T-cell (primary cell): ENCODE results near the gene COX6A1. TPM values are rescaled to one million over a fixed set of nuclear protein-coding genes. Genes with fewer than 3 reads are reported as not detected.

Experiments
- ATAC-seq, 4 experiments: fragments of 200-7000 bp in 3 of 4; fragments of 150-1000 bp in 1 of 4; cut with Tn5 transposase; replicated peaks in 1 of 4; 1 replicate in 3 of 4; 2 replicates in 1 of 4; pipeline ENCODE4 v1.10.0; 2021; ENCODE audit warnings: moderate library complexity in 3 of 4, mild to moderate bottlenecking in 2 of 4, moderate number of reproducible peaks in 1 of 4
- CTCF ChIA-PET, 2 donors: fragments of 300-600 bp; sonication (Branson Sonifier 250); formaldehyde crosslinking; loops; one replicate each; lab custom pipeline; 2022; ENCODE audit warnings: antibody characterized with exemption in 2 of 2; lab: Charles Lee
- POLR2A ChIA-PET, 2 donors: fragments of 300-600 bp; sonication (Branson Sonifier 250); formaldehyde crosslinking; loops; one replicate each; lab custom pipeline; 2022; ENCODE audit warnings: antibody characterized with exemption in 2 of 2; lab: Charles Lee
- DNase-seq, 35 experiments: peaks; one replicate each; pipeline versions ENCODE4 v3.0.0 to v3.0.0-alpha.2; 2013 to 2023
- H3K27ac ChIP-seq: one replicate; pipeline ENCODE4 v1.5.1; 2013; ENCODE audit warnings: low read length
- H3K27me3 ChIP-seq, 2 experiments: replicated peaks in 1 of 2; 1 replicate in 1 of 2; 2 replicates in 1 of 2; pipeline versions ENCODE4 v1.6.1 to v1.7.0; 2013; ENCODE audit warnings: low read length in 1 of 2, mixed read lengths in 1 of 2; ENCODE audit not compliant: control insufficient read depth in 2 of 2, insufficient read depth in 2 of 2; ENCODE audit errors: extremely low read depth in 1 of 2
- H3K36me3 ChIP-seq, 2 donors: 1 replicate in 1 of 2; 2 replicates in 1 of 2; pipeline versions ENCODE4 v1.6.1 to v1.7.0; 2013; ENCODE audit warnings: low read length in 1 of 2; ENCODE audit not compliant: control insufficient read depth in 2 of 2, insufficient read depth in 1 of 2; ENCODE audit errors: extremely low read depth in 1 of 2
- H3K4me1 ChIP-seq, 2 experiments: 1 replicate in 1 of 2; 2 replicates in 1 of 2; pipeline versions ENCODE4 v1.6.1 to v1.7.0; 2013; ENCODE audit warnings: low read length in 2 of 2, mixed read lengths in 1 of 2; ENCODE audit not compliant: insufficient read depth in 2 of 2, control insufficient read depth in 1 of 2; ENCODE audit errors: extremely low read depth in 1 of 2
- H3K4me3 ChIP-seq, 2 donors: 1 replicate in 1 of 2; 2 replicates in 1 of 2; pipeline versions ENCODE4 v1.5.1 to v1.7.0; 2013; ENCODE audit warnings: mild to moderate bottlenecking in 2 of 2, low read length in 1 of 2, moderate library complexity in 1 of 2; ENCODE audit not compliant: control insufficient read depth in 1 of 2; ENCODE audit errors: extremely low read depth in 1 of 2
- H3K9me3 ChIP-seq: 2 replicates; pipeline ENCODE4 v1.7.0; 2013
- H3K27ac Mint-ChIP-seq, 2 donors: one replicate each; pipeline ENCODE4 v1.8.0; 2020 to 2021; ENCODE audit warnings: mild to moderate bottlenecking in 2 of 2, mixed read lengths in 2 of 2
- H3K27me3 Mint-ChIP-seq, 2 donors: one replicate each; pipeline ENCODE4 v1.8.0; 2021 to 2022; ENCODE audit warnings: mixed read lengths in 2 of 2
- H3K36me3 Mint-ChIP-seq: one replicate; pipeline ENCODE4 v1.8.0; 2021; ENCODE audit warnings: mixed read lengths
- H3K4me1 Mint-ChIP-seq, 3 donors: one replicate each; pipeline ENCODE4 v1.8.0; 2020 to 2022; ENCODE audit warnings: mixed read lengths in 3 of 3, mild to moderate bottlenecking in 1 of 3
- H3K4me3 Mint-ChIP-seq, 3 donors: one replicate each; pipeline ENCODE4 v1.8.0; 2020 to 2022; ENCODE audit warnings: mild to moderate bottlenecking in 3 of 3, mixed read lengths in 3 of 3, moderate library complexity in 3 of 3
- H3K9me3 Mint-ChIP-seq, 3 donors: one replicate each; pipeline ENCODE4 v1.8.0; 2020 to 2022; ENCODE audit warnings: mixed read lengths in 3 of 3
- WGBS: methylation state at CpG from one replicate; pipeline ENCODE4 v1.1.5; 2013; ENCODE audit warnings: missing lambda C conversion rate; ENCODE audit not compliant: insufficient coverage; 5-methylcytosine and 5-hydroxymethylcytosine counted together
- total RNA-seq, 35 experiments: library from RNA in 6 of 35; stranded (reverse) in 6 of 35; fragments of 120-200 nt in 1 of 35; gene quantifications; one replicate each; pipeline versions ENCODE4 v1.2.1 to v1.2.4 and lab custom pipeline; 2013 to 2026

COX6A1 gene
- total RNA-seq, 5 donors from 2014 or later (not counting 1 experiment from before 2014, with no cell fraction given), result 128 to 171 (median 163) TPM

DNA sequence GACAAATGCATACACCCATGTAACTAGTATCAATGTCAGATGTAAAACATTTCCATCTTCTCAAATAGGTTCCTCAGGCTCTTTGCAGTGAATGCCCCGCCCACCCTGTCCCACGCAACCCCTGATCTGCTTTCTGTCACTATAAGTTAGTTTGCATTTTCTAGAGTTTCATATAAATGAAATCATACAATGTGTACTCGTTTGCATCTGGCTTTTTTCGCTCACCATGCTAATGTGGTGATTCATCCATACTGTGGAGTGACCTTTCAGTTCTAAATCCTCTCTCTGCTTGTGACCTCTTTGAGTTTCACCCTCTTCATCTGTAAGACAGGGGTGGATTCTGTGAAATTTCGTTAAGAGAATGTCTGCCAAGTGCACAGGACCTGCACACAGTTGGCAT lies 38.4 kb upstream of the COX6A1 start:
- ATAC-seq, result no peak
- H3K9me3 ChIP-seq, result no peaks in the 10 kb centered on the region
- DNase-seq, result no peak
- H3K27me3 ChIP-seq, result peaks cover 13 to 40% of the 10 kb centered on the region in 2 experiments
- H3K27ac Mint-ChIP-seq, result no peak overlapping the region
- WGBS, result no CpG with 5 or more reads among the region's 5 CpGs
- no peak overlapping the region for H3K4me3 Mint-ChIP-seq
- peaks cover 45 to 46% of the 10 kb centered on the region in 2 donors for H3K27me3 Mint-ChIP-seq
- H3K4me1 Mint-ChIP-seq, result peaks cover 4 to 5% (median 4%) of the 10 kb centered on the region in 3 donors
- ChIA-PET CTCF (no interaction called here), POLR2A (no interaction called here)
- H3K9me3 Mint-ChIP-seq, result peaks cover 0 to 4% (median 0%) of the 10 kb centered on the region in 3 donors
- H3K36me3 ChIP-seq, result no peaks in the 10 kb centered on the region
- H3K4me3 ChIP-seq, result no peak overlapping the region
- no peaks in the 10 kb centered on the region for H3K36me3 Mint-ChIP-seq
- no peak overlapping the region for H3K27ac ChIP-seq
- H3K4me1 ChIP-seq, result peaks cover 0 to 2% of the 10 kb centered on the region in 2 experiments

DNA sequence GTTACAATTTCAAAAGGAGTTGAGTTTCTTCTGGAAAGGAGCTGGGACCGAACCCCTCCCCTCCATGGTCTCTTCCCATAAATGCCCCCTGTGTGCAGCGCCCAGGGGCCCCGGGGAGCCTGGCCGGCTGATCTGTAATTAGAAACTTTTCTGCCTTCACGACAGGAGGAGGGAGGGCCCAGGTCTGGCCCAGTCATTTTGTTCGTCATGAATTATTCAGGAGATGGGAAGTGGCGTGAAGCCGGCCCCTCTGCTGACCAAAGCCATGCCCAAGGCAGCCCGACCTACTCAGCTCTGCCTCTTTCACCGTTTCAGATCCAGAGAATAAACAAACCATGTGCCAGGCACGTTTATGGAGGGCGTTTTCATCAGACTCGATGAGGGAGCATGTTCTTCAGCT lies 35.7 kb upstream of the COX6A1 start:
- Histone ChIP-seq H3K9me3 (no peaks in the 10 kb centered on the region), H3K4me3 (no peak overlapping the region), H3K4me1 (no peaks in the 10 kb centered on the region), H3K27me3 (peaks cover 11 to 28% of the 10 kb centered on the region in 2 experiments), H3K36me3 (no peaks in the 10 kb centered on the region), H3K27ac (no peak overlapping the region)
- WGBS, result 60% methylated on average over 8 of the region's 13 CpGs
- CTCF ChIA-PET, result no interaction called here
- Mint-ChIP-seq H3K27me3 (peaks cover 25 to 33% of the 10 kb centered on the region in 2 donors), H3K36me3 (no peaks in the 10 kb centered on the region), H3K4me3 (no peak overlapping the region), H3K4me1 (peaks cover 0 to 3% (median 2%) of the 10 kb centered on the region in 3 donors), H3K27ac (no peak overlapping the region), H3K9me3 (peaks cover 0 to 4% (median 0%) of the 10 kb centered on the region in 3 donors)
- POLR2A ChIA-PET, result no interaction called here
- no peak for ATAC-seq
- DNase-seq, result no peak

DNA sequence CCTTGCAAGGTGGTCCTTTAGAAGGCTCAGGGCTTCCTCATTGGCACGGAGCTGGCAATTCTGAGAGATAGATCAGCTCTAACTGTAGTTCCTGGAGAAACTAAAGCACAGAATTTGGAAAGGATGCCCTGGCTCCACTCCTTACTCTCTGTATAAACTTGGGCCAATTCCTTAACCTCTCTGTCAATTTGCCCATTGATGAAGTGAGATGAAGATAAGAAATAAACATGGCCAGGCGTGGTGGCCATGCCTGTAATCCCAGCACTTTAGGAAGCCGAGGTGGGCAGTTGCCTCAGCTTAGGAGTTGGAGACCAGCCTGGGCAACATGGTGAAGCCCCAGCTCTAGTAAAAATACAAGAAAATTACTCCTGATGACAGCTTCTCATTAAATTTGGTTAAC lies 34.0 kb upstream of the COX6A1 start:
- no peak overlapping the region for H3K27ac Mint-ChIP-seq
- CTCF ChIA-PET, result interaction anchor here in 1 of 2 donors (0.6 kb wide), 1 partner anchor 35 kb away, joined by 4 read pairs; no protein-coding TSS in a partner anchor
- Histone ChIP-seq H3K9me3 (no peaks in the 10 kb centered on the region), H3K4me3 (no peak overlapping the region), H3K36me3 (no peaks in the 10 kb centered on the region), H3K4me1 (no peaks in the 10 kb centered on the region), H3K27ac (no peak overlapping the region), H3K27me3 (peaks cover 7 to 24% of the 10 kb centered on the region in 2 experiments)
- 90% methylated on average over 2 of the region's 3 CpGs for WGBS
- ATAC-seq, result no peak
- H3K4me3 Mint-ChIP-seq, result no peak overlapping the region
- DNase-seq, result no peak
- H3K36me3 Mint-ChIP-seq, result no peaks in the 10 kb centered on the region
- H3K9me3 Mint-ChIP-seq, result peaks cover 0 to 4% (median 0%) of the 10 kb centered on the region in 3 donors
- H3K4me1 Mint-ChIP-seq, result peaks cover 0 to 3% (median 2%) of the 10 kb centered on the region in 3 donors
- peaks cover 18 to 28% of the 10 kb centered on the region in 2 donors for H3K27me3 Mint-ChIP-seq
- POLR2A ChIA-PET, result no interaction called here

DNA sequence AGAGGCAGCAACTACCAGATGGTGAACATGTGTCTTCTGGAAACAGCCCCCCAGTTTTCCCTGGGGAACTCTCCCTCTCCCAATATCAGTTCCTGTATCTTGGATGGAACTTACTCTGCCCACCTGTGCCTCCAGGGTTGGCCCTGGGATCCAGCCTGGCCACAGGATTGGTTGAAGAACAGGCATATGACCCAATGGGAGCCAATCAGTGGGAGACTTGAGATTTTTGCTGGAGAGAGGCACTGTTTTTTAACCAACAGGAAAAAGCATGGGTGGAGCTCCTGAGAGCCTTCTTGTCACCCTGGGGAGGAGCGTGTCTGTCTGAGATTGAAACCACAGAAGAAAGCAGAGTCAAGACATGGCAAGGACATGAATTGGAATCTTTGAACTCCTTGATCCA lies 33.6 kb upstream of the COX6A1 start:
- Histone ChIP-seq H3K4me1 (no peaks in the 10 kb centered on the region), H3K4me3 (no peak overlapping the region), H3K9me3 (no peaks in the 10 kb centered on the region), H3K27ac (no peak overlapping the region), H3K36me3 (no peaks in the 10 kb centered on the region), H3K27me3 (peaks cover 7 to 25% of the 10 kb centered on the region in 2 experiments)
- CTCF ChIA-PET, result no interaction called here
- ATAC-seq (no peak), DNase-seq (no peak)
- Mint-ChIP-seq H3K9me3 (peaks cover 0 to 4% (median 0%) of the 10 kb centered on the region in 3 donors), H3K4me3 (no peak overlapping the region), H3K36me3 (no peaks in the 10 kb centered on the region), H3K4me1 (peaks cover 0 to 3% (median 2%) of the 10 kb centered on the region in 3 donors), H3K27me3 (peaks cover 18 to 28% of the 10 kb centered on the region in 2 donors), H3K27ac (no peak overlapping the region)
- POLR2A ChIA-PET, result no interaction called here
- no CpG with 5 or more reads among the region's 1 CpG for WGBS

DNA sequence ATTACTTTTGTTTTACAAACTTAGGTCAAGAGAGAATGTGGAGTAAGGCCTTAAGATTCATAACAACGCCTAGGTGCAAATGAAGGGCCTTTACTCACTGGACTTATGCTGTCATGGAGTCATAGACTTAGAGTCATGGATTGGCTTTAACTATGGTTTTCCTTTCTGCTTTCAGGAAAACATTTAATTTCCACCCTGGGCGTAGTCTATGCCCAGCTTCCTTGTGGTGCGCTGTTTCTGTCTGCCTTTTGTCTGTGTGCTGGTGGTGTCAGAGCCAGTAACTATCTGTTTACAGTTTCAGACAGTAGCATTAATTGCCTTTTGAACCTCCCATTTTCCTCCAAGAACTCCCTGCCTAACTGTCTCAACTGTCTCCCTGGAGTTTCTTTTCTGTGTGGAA lies 31.8 kb upstream of the COX6A1 start:
- H3K36me3 Mint-ChIP-seq, result no peaks in the 10 kb centered on the region
- H3K27me3 Mint-ChIP-seq, result peaks cover 13 to 16% of the 10 kb centered on the region in 2 donors
- H3K4me3 Mint-ChIP-seq, result no peak overlapping the region
- Histone ChIP-seq H3K27me3 (peaks cover 0 to 22% of the 10 kb centered on the region in 2 experiments), H3K9me3 (no peaks in the 10 kb centered on the region), H3K27ac (no peak overlapping the region), H3K4me3 (no peak overlapping the region), H3K36me3 (no peaks in the 10 kb centered on the region), H3K4me1 (no peaks in the 10 kb centered on the region)
- WGBS, result no CpG with 5 or more reads among the region's 3 CpGs
- ATAC-seq (no peak), DNase-seq (no peak)
- H3K27ac Mint-ChIP-seq, result no peak overlapping the region
- H3K9me3 Mint-ChIP-seq, result peaks cover 0 to 4% (median 0%) of the 10 kb centered on the region in 3 donors
- ChIA-PET CTCF (no interaction called here), POLR2A (no interaction called here)
- H3K4me1 Mint-ChIP-seq, result peaks cover 0 to 3% (median 2%) of the 10 kb centered on the region in 3 donors

- no peaks in the 10 kb centered on the region for H3K36me3 Mint-ChIP-seq
- Histone ChIP-seq H3K27ac (no peak overlapping the region), H3K9me3 (no peaks in the 10 kb centered on the region), H3K4me1 (no peaks in the 10 kb centered on the region), H3K36me3 (no peaks in the 10 kb centered on the region), H3K27me3 (peaks cover 0 to 22% of the 10 kb centered on the region in 2 experiments), H3K4me3 (no peak overlapping the region)
- H3K27ac Mint-ChIP-seq, result no peak overlapping the region
- DNase-seq (no peak), ATAC-seq (no peak)
- CTCF ChIA-PET, result no interaction called here
- H3K9me3 Mint-ChIP-seq, result peaks cover 0 to 4% (median 0%) of the 10 kb centered on the region in 3 donors
- H3K27me3 Mint-ChIP-seq, result peaks cover 13 to 16% of the 10 kb centered on the region in 2 donors
- POLR2A ChIA-PET, result no interaction called here
- WGBS, result 100% methylated on average over 1 of the region's 3 CpGs
- H3K4me1 Mint-ChIP-seq, result peaks cover 0 to 3% (median 2%) of the 10 kb centered on the region in 3 donors
- H3K4me3 Mint-ChIP-seq, result no peak overlapping the region
Observed at GRCh38 chr12:120406553-120406952, 31.4 kb upstream of the COX6A1 start.
